HepG2 (cell line): ENCODE data around the gene KHNYN. TPM values are rescaled to one million over a fixed set of nuclear protein-coding genes. Genes with fewer than 3 reads are reported as not detected.

Experiments used
- ATM ChIP-seq: fragments of 450-650 bp; IDR thresholded peaks from 2 replicates; pipeline ENCODE4 v1.7.1; 2017; ENCODE audit warnings: mild to moderate bottlenecking, borderline replicate concordance
- HCFC1 ChIP-seq: fragments of 150-350 bp; IDR thresholded peaks from 2 replicates; pipeline ENCODE4 v1.6.1; 2014; ENCODE audit warnings: low read depth, low read length
- KDM3A ChIP-seq: IDR thresholded peaks from 2 replicates; pipeline ENCODE4 v1.6.1; 2018; ENCODE audit warnings: low read depth, missing compliant biosample characterization
- SAFB2 ChIP-seq: sonication (generic); formaldehyde crosslinking; IDR thresholded peaks from 2 replicates; pipeline ENCODE4 v1.5.1; 2020; ENCODE audit warnings: missing genetic modification reagents, low read depth, mild to moderate bottlenecking, borderline replicate concordance
- SMAD3 ChIP-seq: sonication (generic); formaldehyde crosslinking; IDR thresholded peaks from 2 replicates; pipeline ENCODE4 v1.4.0; 2020; ENCODE audit warnings: missing genetic modification reagents
- SP2 ChIP-seq: sonication (generic); formaldehyde crosslinking; IDR thresholded peaks from 2 replicates; pipeline ENCODE4 v1.5.1; 2020; ENCODE audit warnings: mild to moderate bottlenecking, missing genetic modification reagents
- THAP11 ChIP-seq: IDR thresholded peaks from 2 replicates; pipeline ENCODE4 v1.6.1; 2016; ENCODE audit warnings: missing biosample characterization, missing genetic modification reagents
- THYN1 ChIP-seq: sonication (generic); formaldehyde crosslinking; IDR thresholded peaks from 2 replicates; pipeline ENCODE4 v1.8.1; 2023; ENCODE audit warnings: low read depth, mild to moderate bottlenecking, moderate library complexity, missing genetic modification reagents, borderline replicate concordance
- TP53 ChIP-seq: sonication (generic); formaldehyde crosslinking; conservative IDR thresholded peaks from 2 replicates; pipeline ENCODE4 v1.4.0; 2020; ENCODE audit warnings: missing genetic modification reagents
- ZNF180 ChIP-seq: sonication (generic); formaldehyde crosslinking; IDR thresholded peaks from 2 replicates; pipeline ENCODE4 v1.4.0; 2020; ENCODE audit warnings: low read depth, missing genetic modification reagents, borderline replicate concordance
- ZNF530 ChIP-seq: sonication (generic); formaldehyde crosslinking; IDR thresholded peaks from 2 replicates; pipeline ENCODE4 v1.5.0; 2020; ENCODE audit warnings: low read depth, mild to moderate bottlenecking, missing genetic modification reagents
- ZXDC ChIP-seq: sonication (generic); formaldehyde crosslinking; IDR thresholded peaks from 2 replicates; pipeline ENCODE4 v1.5.0; 2020; ENCODE audit warnings: mild to moderate bottlenecking, missing genetic modification reagents
- ZZZ3 ChIP-seq: sonication (generic); formaldehyde crosslinking; IDR thresholded peaks from 2 replicates; pipeline ENCODE4 v1.4.0; 2020; ENCODE audit warnings: missing genetic modification reagents, mild to moderate bottlenecking, borderline replicate concordance
- polyA plus RNA-seq, 8 experiments: library from polyadenylated mRNA; depleted of rRNA in 3 of 8; stranded (reverse) in 7 of 8; unstranded in 1 of 8; fragments of >200 nt; fragmentation: Illumina TruSeq in 4 of 8; extraction: Trizol in 4 of 8; gene quantifications; 2 replicates each; pipeline versions ENCODE4 v1.2.1 to v1.2.3, GENCODE V29; 2011 to 2016; ENCODE audit warnings: low read depth in 4 of 8, missing spikeins in 1 of 8, mixed read lengths in 1 of 8; ENCODE audit not compliant: insufficient read depth in 1 of 8
- total RNA-seq, 5 experiments: library from RNA; depleted of rRNA; stranded (reverse); fragments of >200 nt; fragmentation: Illumina TruSeq; extraction: Trizol; gene quantifications; 2 replicates each; pipeline ENCODE4 v1.2.3, GENCODE V29; 2016; ENCODE audit warnings: low read depth in 1 of 5

The KHNYN gene
- total and polyA plus RNA-seq, 2 of the 13 experiments (the other 11 are each of a cell fraction or from before 2014, with no cell fraction given) = 52.8 to 75.7 TPM

- TF ChIP-seq ZNF180 = no peak
- no peak for TF ChIP-seq HCFC1
- TF ChIP-seq SP2 (CRISPR knock-in tag) = 0 out of 2 replicates have a peak, but pooled peaks have one; percentile 39
- TF ChIP-seq THAP11 (CRISPR knock-in tag) = no peak
- peak; percentile 13; the same call in 1 of the 2 replicates for TF ChIP-seq SAFB2 (CRISPR knock-in tag)
- TF ChIP-seq ZNF530 = no peak
- TF ChIP-seq ZXDC = 0 out of 2 replicates have a peak, but pooled peaks have one; percentile 52
- TF ChIP-seq THYN1 (CRISPR knock-in tag) = no peak
- TF ChIP-seq TP53 = no peak
- TF ChIP-seq ATM = no peak
- no peak for TF ChIP-seq KDM3A
- TF ChIP-seq ZZZ3 (CRISPR knock-in tag) = no peak
- no peak for TF ChIP-seq SMAD3 (CRISPR knock-in tag)
Observed at GRCh38 chr14:24397639-24398292, 32.0 kb upstream of the KHNYN start (continued).
